ENCODE data around the gene RAI14.

The RAI14 gene

DNA sequence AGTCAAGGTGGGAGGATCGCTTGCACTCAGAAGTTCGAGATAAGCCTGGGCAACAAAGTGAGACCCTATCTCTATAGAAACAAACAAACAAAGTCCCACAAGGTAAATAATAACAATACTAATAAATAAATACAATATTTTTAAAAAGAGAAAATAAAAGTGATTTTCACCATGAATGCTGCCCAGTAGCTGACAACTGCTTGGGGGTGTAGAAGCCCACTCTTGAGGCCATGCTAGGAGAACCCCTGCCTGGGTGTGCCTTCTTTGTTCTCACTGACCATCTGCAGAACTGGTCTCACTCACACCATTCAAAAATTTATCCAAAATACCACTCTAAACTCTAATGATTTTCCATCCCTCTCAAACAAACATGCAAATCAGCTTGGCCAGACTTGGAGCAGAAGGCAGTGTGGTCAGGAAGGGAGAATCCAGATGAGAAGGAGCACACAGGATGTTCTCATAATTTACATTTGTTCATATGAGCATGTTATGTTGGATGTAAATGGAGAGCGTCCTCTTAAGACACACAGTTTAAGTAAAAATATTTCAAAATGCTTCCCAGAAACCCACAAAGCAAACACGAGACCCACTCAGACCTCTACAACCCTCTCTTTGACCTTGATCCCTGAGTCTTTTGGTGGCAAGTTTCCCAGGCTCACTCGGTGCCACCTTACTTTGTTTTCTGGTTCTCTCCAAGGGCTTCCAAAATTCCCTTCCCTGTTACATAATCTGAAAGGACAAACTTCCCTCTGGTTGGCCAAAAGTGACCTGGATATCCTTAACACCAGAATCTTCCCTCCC lies 7.9 kb upstream of the RAI14 start:
- no peak for FAIRE-seq

DNA sequence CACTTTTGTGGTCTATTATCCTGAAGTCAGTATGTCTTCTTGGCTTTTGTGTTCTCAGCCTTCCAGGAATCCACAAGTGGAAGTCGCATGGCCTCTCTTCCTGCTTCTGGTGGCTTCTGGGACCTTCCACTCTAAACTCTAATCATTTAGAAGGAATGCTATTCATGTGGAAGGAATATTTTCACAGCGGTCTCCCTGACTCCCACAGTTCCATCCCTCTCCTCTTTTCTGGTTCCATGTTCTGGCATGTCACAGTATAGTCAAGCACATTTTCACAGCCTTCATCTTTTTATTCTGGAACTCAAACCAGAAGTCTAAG lies 7.3 kb upstream of the RAI14 start:
- no peak for FAIRE-seq

- FAIRE-seq, result no peak
Observed at GRCh38 chr5:34651791-34652190, 4.3 kb upstream of the RAI14 start.

GRCh38 chr5:34652466-34652865 lies 3.7 kb upstream of the RAI14 start:
- no peak for FAIRE-seq

DNA sequence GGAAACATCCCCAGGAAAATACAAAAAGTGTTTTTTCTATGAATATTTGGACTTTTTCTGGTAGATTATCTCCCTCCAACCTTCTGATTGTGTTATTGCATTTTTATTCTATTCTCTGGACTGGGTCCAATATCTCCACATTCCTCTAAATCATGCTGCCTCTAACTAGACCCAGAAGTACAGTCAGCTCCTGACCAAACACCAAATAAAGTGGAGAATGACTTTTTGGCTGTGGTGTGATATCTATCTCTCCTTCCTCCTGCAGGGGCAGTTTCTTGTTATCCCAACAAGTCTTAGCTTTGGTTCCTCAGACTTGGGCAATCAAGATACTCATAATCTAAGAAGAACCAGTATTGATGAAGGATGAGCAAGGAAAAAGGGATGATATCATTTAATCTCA lies 3.2 kb upstream of the RAI14 start:
- FAIRE-seq, result no peak

DNA sequence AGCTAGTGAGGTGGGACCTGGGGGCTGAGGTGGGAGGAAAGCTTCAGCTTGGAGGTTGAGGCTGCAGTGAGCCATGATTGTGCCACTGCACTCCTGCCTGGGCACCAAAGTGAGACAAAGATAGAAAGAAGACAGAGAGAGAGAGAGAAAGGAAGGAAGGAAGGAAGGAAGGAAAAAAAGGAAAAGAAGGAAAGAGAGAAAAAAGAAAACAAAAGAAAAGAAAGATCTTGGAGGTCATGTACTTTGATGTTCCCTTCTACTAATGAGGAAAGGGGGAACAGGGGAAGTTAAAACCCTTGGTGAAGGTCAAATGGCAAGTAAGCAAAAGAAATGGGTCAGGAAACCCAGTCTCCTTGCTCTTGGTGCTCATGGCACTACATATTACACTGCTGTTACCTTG lies 2.4 kb upstream of the RAI14 start:
- no peak for FAIRE-seq

GRCh38 chr5:34655354-34655991 lies 655 bp upstream of the RAI14 start:
- peak; percentile 73 for FAIRE-seq

DNA sequence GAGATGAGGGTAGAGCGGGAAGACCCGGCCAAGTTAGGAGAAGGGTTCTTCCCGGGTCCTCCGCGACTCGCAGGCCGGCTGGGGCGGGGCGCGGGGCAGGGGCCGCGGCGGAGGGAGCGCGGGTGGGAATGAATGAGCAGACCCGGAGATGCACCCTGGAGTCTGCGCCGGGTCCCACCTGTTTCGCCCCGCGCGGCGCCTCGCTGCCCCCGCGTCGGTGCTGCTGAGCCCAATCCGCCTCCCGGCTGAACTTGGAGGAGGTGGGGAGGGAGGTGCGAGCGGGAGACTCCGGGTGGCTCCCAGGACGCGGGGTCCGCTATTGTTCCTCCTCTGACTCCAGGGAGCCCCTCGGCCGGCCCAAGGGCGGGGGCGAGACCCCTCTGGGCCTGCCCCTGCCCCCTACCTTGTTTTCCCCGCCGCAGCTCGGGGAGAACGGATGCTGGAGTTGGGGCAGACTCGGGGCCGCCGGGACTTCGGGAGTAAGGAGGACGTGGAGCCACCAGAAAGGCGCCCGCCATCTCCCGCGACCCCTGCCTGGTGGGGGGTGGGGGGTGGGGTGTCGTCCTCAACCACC lies 659 bp downstream of the RAI14 start:
- no peak for FAIRE-seq

- no peak for FAIRE-seq
Observed at GRCh38 chr5:34657274-34657921, 1.3 kb downstream of the RAI14 start.

GRCh38 chr5:34657988-34658387 lies 1.9 kb downstream of the RAI14 start:
- no peak for FAIRE-seq

DNA sequence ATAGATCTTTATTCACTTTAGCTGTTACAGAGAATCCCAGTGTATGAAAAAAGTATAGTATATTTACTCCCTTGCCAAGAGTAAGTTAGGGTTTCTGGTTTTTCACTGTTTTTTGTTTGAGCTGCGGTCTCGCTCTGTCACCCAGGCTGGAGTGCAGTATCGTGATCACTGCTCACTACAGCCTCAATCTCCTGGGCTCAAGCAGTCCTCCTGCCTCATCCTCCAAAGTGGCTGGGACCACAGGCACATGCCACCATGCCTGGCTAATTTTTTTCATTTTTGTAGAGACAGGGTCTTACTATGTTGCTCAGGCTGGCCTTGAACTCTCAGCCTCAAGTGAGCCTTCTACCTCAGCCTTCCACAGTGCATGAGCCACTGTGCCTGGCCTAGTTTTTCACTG lies 3.0 kb downstream of the RAI14 start:
- FAIRE-seq, result no peak

DNA sequence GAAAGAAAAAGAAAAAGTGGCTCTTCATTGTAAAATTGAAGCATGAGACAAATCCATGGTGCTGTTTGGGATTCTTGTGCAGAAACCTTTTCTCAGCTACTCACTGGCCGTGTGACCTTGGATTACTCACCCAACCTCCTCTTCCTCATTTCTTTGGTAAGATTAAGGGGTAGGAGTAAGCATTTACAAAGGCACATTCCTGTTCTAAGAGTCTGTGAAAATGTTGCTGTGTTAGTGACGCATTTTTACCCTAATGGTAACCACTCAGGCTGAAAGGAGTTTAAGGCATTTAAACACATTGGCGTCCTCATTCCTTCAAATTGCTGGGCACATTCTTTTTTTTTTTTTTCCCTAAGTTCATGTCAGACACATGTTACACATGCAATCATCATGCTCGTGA lies 4.3 kb downstream of the RAI14 start:
- FAIRE-seq, result no peak

- no peak for FAIRE-seq
Observed at GRCh38 chr5:34663771-34664496, 7.8 kb downstream of the RAI14 start.

DNA sequence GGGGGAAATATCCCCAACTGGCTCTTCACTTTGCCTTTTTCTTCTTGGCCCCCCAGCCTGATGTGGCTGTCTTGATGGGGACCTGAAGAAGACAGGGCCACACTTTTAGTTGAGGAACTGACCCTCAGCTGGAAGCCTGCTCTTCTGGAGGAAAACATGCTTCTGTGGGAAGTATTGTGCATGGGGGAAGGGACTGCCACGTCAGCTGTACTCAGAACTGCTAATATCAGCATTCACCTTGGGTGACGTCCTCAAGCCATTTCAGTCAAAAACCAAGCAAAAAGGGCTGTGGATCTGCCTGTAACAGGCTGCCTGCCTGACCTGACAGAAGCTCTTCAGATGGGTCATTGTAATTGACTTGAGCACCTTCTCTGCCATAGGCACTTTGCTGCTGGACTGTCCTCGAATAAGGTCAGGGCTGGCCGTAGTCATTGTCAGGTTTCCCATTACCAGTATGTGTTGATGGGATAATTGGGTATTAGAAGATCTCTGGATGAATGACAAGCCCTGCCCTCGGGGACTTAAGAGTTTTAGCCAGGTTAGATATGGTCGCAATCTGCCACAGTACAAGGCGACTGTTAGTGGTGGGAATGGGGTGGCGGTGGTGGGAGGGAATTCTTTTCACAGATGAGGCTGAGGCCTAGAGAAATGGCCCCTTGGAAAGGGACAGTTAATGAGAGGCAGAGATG lies 10.4 kb downstream of the RAI14 start:
- no peak for FAIRE-seq

GRCh38 chr5:34667705-34668104 lies 11.6 kb downstream of the RAI14 start:
- FAIRE-seq, result no peak

DNA sequence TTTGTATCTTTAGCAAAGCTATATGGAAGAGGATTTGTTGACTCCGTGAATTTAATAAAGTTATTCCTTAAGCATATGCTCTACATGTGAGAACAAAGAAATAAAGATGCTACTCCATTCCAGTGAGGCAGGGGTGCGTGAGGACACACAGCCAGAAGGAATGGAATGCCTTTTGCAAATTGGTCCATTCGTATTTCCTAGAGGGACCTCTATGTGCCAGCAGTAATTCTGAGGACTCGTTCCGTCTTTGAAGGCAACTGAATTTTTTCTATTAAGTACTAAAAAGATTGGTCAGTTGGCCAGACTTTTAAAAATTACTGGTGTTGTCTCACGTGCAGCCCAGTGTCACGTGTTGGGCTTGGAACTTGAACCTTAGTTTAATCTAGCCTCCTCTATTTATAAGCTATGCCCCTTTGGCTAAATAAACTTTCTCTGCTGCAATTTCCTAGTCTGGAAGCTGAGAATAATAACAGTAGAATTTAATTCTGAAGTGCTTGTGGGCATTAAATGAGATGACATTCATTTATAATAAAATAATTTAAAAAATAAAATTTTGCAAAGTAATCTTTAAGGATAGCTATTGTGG lies 13.9 kb downstream of the RAI14 start:
- FAIRE-seq, result no peak

DNA sequence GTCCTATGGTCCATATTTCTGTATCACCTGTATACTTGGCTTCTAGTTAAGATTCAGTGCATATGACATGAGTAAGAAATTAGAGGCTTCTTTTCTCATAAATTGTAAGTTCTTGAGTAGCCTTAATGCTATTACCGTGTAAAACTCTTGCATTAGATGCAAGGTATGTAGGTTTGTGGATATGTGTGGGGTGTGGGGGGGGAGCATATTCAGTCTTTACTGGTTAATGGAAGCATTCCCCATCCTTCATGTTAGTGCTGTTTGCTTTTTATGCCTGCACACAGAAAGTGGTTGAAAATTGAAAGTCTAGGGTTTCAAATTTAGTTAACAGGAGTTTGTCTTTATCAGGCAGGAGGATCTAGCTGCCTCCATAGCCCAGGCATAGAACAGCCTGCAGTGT lies 16.1 kb downstream of the RAI14 start:
- no peak for FAIRE-seq

DNA sequence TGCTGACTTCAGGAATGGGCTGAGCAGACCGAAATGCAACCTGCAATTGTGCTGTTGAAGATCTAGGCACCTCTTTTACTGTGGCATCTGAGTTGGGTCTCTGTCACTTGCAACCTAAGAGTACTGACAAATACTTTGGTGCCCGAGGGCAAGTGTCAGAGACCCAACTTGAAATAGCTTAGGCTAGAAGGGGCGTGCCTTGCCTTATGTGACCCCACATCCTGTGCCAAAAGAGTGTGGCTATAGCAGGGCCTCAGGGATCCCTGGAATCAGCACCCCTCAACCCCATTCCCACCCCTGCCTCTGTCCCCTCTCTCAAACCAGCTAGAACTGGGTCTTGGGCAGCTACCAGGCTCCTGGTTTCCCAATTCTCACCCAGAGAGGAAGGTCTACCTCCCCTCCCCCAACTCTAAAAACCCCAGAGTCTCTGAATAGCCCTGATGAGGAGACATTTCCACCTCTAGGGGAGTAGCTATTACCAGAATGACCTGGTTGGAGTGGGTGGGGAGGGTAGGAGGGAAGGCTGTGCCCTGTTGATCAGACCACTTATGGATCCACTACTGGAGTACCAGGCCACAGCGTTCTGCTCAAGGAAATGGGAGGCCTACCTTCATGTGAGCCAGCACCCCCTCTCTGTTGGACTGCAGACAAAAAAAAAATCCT lies 17.5 kb downstream of the RAI14 start:
- FAIRE-seq, result no peak

- no peak for FAIRE-seq
Observed at GRCh38 chr5:34674187-34674586, 18.1 kb downstream of the RAI14 start.

DNA sequence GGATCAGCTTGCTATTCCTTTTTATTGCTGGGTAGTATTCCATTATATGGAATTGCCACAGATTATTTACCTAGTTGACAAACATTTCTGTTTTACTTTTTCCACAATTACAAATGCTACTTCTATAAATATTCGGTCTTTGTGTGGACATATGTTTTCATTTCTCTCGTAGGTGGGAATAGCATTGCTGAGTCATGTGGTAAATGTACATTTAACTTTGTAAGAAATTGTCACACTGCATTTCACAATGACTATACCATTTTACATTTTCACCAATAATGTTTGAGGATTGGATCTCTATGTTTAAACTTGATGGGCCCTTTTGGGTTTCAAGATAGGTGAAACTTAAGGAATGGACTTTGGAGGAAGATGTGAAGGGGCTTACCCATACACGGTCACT lies 19.7 kb downstream of the RAI14 start:
- FAIRE-seq, result no peak

GRCh38 chr5:34676416-34676815 lies 20.3 kb downstream of the RAI14 start:
- FAIRE-seq, result no peak

DNA sequence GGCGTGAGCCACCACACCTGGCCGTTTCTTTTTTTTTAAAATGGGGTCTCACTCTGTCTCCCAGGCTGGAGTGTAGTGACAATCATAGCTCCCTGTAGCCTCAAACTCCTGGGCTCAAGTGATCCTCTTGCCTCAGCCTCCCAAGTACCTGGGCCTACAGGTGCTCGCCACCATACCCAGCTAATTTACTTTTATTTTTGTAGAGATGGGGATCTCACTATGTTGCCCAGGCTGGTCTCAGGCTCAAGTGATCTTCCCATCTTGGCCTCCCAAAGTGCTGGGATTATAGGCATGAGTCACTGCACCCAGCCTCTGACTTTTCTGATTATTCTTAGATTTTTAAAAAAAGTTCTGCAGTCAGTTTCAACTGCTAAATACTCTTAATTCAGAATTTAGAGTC lies 21.3 kb downstream of the RAI14 start:
- FAIRE-seq, result no peak

Data from endometrium (tissue), 2 donors.